HG03439 (cell line): ENCODE results near the gene TFF1.

Source experiments
- ATAC-seq: cut with Tn5 transposase; IDR thresholded peaks from one replicate; pipeline ENCODE4 v1.9.1; 2021; ENCODE audit warnings: mild to moderate bottlenecking, moderate library complexity; ENCODE audit not compliant: unreplicated experiment

The TFF1 gene

DNA sequence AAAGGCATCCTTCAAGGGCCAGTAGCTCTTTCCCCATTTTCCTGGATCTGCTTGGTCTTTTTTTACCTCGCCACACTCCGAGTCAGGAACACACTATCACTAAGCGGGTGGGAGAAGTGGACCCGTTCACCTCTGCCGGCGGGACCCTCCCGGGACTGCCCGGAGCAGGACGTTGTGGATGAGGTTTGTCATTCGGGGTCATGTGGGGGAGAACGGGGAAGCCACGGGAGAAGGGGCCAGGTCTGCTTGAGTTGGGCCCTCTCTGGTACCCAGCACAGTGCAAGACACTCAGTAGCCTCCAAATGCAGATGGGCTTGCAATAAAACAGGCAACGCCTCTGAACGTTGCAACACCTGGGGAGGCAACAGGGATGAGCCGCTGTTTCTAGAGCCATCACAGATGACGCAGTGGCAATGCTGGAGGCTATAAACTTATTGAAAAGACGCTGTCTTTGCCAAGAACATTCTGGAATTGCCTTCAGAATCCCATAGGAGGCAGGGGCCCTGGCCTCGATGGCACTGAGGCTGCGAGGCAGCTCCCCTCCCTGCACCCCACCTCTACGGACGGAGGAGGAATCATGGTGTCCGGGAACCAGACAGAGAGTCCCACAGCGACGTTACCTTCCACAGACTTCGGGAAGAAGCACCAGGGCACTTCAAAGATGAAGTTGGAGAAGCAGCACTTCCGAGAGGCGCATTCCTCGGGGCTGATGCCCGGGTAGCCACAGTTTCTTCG lies 19.3 kb downstream of the TFF1 start:
- no peak for ATAC-seq

GRCh38 chr21:42346441-42346840 lies 19.9 kb downstream of the TFF1 start:
- no peak for ATAC-seq

DNA sequence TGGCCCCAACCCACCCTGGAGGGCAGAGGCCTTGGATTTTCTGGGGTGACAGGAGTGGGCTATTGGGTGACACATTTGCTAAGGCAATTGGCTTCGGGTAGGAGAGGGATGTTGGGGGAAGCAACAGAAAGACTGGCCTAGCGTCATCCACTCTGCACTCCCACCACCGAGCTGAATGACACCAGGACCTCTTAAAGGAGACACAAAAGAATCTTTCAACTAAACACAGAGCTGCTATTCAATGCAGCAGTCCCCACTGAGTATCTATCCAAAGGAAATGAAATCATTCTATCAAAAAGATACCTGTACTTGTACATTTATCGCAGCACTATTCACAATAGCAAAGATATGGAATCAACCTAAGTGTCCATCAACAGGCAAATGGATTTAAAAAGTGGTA lies 21.7 kb downstream of the TFF1 start:
- ATAC-seq: no peak

DNA sequence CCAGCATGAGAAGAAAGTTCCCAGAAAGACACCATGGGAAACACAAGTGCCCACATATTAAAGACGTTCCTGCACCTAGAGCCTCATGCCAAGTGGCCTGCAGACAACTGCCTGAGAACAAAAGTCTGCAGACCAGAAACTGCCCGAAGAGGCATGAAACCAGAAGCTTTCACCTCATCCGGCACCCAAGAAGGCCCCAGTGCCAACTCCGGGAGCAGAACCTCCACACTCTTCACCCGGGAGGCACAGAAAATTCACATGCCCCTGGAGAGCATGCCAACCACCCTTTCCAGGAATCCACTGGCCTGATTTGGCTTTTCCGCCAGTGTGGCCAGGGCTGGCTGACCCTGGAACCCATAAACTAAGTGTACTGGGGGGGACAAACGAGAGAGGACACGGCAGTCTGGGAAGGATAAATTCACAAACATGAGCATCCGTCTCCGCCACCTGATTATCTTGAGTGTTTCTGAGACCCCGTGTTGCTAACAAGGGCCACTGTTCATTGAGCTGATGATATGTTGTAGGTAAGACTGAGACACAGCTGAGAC lies 22.3 kb downstream of the TFF1 start:
- no peak for ATAC-seq

GRCh38 chr21:42343556-42343955 lies 22.8 kb downstream of the TFF1 start:
- ATAC-seq: no peak

- ATAC-seq: no peak
Measured at GRCh38 chr21:42343101-42343500, 23.2 kb downstream of the TFF1 start.

- ATAC-seq: no peak
Measured at GRCh38 chr21:42341776-42342542, 24.4 kb downstream of the TFF1 start.

GRCh38 chr21:42340187-42341050 lies 25.9 kb downstream of the TFF1 start:
- ATAC-seq: no peak

DNA sequence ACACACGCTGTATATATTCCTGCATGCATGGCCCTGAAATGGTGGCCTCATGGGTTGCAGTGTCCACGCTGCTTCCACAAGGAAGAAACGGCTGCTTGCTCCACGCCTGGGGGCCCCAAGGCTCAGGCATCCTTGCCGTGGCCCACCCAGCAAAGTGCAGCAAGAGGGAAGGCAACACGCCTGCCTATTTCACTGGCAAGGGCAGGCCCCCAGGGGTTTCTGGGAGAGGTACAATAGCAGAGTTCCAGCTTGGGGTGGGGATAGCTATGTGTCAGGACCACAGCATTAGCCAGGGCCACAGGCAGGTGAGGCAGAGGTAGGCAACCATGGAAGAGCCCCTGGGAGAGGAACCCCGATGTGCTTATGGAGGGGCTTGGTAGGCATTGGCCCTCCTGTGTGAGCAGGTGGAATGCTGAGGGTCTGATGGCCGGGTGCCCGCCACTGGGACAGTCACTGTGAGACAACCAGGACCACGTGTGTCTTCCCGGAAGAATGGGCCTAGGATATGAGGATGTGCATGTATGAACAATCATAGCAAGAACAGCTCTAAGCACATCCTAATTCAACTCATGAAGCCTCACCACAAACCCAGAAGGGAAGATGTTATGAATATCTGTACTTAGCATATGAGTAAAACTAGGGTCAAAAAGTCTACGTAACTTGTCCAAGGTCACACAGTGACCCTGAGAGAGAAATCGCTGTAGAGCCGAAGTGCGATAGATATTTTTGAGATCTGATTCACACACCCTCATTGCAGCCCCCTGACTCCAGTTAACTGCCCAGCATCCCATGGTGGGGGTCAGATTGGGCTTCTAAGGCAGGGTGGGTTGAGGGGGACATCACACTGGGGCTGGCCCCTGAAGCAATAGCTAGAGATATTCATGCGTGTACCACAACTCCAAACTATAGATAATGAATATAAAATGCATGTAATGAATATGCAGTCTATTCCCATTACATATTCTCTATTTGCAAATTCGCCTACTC lies 27.3 kb downstream of the TFF1 start:
- no peak for ATAC-seq

- ATAC-seq: no peak
Measured at GRCh38 chr21:42337830-42338728, 28.3 kb downstream of the TFF1 start.

- ATAC-seq: no peak
Measured at GRCh38 chr21:42337276-42337675, 29.1 kb downstream of the TFF1 start.

GRCh38 chr21:42336054-42336453 lies 30.3 kb downstream of the TFF1 start:
- no peak for ATAC-seq

DNA sequence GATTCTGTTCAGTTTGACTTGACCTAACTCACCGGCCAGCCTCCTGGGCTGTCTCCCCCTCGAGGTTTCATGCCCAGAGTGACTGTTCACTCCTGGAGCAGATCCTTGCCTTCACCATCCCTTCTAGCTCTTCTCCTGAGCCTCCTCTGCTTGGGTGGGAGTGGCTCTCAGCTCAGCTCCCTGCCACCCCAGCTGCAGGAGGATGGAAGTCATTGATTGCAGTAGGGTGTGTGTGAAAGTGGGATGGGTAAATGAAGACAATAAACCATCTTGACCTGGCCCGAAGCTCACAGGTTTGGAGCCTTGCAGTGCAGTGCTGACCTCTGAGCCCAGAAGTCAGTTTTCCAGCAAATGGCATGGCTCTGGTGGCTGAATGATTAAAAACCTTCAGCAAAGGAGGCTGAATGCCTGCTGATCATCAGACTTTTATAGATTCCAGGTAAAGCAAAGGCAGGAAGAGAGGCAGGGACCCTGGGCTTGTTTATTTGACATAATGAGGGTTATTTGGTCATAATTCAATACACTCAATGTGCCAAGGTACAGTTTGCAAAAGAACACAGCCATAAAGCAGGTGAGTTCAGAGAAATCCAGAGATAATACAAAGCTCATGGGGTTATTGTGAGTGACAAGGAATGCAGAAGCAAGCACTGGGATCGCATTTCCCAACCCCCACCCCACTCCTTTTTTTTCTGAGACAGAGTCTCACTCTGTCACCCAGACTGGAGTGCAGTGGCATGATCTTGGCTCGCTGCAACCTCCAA lies 33.6 kb downstream of the TFF1 start:
- no peak for ATAC-seq

DNA sequence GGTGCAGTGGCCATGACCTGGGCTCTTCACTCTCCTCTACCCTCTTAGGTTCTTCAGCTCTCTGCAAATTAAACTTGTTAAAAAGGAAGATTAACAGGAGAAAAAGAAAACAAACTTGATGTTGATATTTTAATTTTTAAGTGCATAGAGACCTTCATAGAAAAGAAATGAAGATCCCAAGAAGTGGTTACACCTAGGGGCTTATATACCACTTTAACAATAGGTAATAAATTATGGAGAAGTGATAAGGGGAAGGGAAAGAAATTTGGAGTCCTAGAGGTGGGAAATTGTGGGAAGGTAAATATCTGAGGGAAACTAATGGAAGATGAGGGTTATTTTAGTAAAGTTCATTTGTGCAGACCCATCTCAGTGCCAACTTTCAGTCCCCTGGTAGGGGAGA lies 34.7 kb downstream of the TFF1 start:
- ATAC-seq: no peak

DNA sequence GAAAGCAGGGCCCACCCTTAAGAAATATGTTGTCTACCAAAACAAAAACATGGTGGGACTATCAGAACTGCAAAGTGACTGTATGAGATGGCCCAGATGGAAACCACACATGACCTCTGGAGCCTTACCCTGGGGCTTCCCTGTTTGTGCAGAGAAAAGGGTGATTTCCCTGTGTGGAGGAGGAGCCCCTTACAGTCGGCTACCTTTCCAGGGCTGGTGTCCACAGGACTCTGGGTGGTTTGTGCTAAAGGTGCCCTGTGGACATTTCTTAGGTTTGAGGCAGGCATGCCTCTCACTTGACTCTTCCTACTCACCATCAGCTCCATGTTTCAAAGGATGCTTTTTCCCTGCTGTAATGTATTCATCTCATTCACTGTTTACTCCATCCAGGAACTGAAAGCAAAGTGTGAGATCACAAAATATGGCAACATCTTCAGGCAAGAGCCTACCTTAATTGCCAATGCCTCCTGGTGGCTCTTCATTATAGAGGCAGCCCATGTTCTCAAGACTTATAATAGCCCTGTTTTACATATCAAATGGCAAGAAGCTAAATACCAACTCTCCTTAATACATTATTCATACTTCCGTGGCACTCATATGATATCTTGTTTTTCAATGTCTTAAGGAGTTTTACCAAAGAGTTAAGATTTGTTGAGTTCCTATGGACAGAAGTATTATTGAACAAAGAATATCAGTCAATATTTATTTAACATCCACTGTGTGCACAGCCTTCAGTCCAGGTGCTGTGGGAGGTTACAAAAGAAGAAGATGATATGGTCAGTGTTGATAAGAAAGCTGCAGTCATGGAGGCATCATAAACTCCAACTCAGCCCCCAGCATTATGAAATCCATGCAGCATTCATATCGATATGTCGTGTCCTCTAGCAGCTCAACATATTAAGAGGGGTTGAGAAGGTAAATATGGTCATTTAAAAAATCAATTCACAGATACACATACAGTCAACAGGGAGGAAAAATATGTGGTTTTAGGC lies 35.7 kb downstream of the TFF1 start:
- no peak for ATAC-seq

DNA sequence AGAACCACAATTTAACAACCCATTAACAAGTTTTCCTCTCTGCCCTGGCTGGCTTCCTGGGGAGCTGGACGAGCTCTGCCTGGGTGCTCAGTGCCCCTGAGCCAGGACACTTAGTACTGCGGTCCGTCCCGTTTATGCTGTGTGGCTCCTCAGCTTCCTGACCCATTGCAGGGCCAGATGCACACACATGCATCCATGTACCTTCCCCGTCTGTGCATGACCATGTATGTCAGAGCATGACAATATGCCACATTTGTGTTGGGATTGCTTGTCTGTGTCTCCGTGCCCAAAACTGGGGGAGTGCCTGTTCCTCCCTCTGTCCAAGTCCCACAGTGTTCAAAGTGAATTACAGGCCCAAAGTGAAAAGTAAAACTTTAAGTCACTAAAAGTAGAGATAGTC lies 41.4 kb downstream of the TFF1 start:
- ATAC-seq: no peak

- no peak for ATAC-seq
Measured at GRCh38 chr21:42321845-42322244, 44.5 kb downstream of the TFF1 start.
